Effector memory CD8-positive, alpha-beta T cell (primary cell): Measurements from ENCODE around the gene USB1.

Experiments
- ATAC-seq: fragments of 150-1000 bp; cut with Tn5 transposase; replicated peaks from 2 replicates; pipeline ENCODE4 v1.10.0; 2021; ENCODE audit warnings: mild to moderate bottlenecking, moderate library complexity
- DNase-seq, 3 experiments: peaks; one replicate each; pipeline ENCODE4 v3.0.0; 2021
- H3K27ac Mint-ChIP-seq, 2 donors: one replicate each; pipeline ENCODE4 v1.8.0; 2022; ENCODE audit warnings: mild to moderate bottlenecking in 2 of 2, mixed read lengths in 2 of 2, moderate library complexity in 2 of 2
- H3K27me3 Mint-ChIP-seq, 2 donors: one replicate each; pipeline ENCODE4 v1.8.0; 2022; ENCODE audit warnings: mixed read lengths in 2 of 2
- H3K36me3 Mint-ChIP-seq: one replicate; pipeline ENCODE4 v1.8.0; 2022; ENCODE audit warnings: mild to moderate bottlenecking, moderate library complexity, mixed read lengths; ENCODE audit not compliant: insufficient read depth
- H3K4me1 Mint-ChIP-seq, 2 donors: one replicate each; pipeline ENCODE4 v1.8.0; 2022; ENCODE audit warnings: low read depth in 2 of 2, mixed read lengths in 2 of 2
- H3K4me3 Mint-ChIP-seq, 2 donors: one replicate each; pipeline ENCODE4 v1.8.0; 2022; ENCODE audit warnings: mild to moderate bottlenecking in 2 of 2, mixed read lengths in 2 of 2, moderate library complexity in 2 of 2
- H3K9me3 Mint-ChIP-seq, 2 donors: one replicate each; pipeline ENCODE4 v1.8.0; 2022; ENCODE audit warnings: mixed read lengths in 2 of 2

Gene USB1

GRCh38 chr16:58020628-58021521, 19.7 kb downstream of the USB1 start:
- Mint-ChIP-seq H3K27ac (peak overlapping the region; percentile 38 to 85), H3K4me3 (peak overlapping the region in 1 of 2 donors; percentile 9), H3K36me3 (peaks cover 13% of the 10 kb centered on the region), H3K4me1 (peaks cover 14 to 17% of the 10 kb centered on the region in 2 donors), H3K9me3 (no peaks in the 10 kb centered on the region), H3K27me3 (peaks cover 0 to 6% of the 10 kb centered on the region in 2 donors)
- DNase-seq (peak; percentile 53 to 70 (median 63)), ATAC-seq (peak; percentile 55)

GRCh38 chr16:58021661-58022551, 20.7 kb downstream of the USB1 start:
- no peak for DNase-seq
- Mint-ChIP-seq H3K36me3 (peaks cover 16% of the 10 kb centered on the region), H3K4me1 (peaks cover 14 to 17% of the 10 kb centered on the region in 2 donors), H3K9me3 (no peaks in the 10 kb centered on the region), H3K4me3 (no peak overlapping the region), H3K27me3 (peaks cover 0 to 6% of the 10 kb centered on the region in 2 donors), H3K27ac (peak overlapping the region in 1 of 2 donors; percentile 38)
- ATAC-seq, result no peak

GRCh38 chr16:58022601-58023371, 21.6 kb downstream of the USB1 start:
- no peak for DNase-seq
- peak overlapping the region in 1 of 2 donors; percentile 26 for H3K27ac Mint-ChIP-seq

GRCh38 chr16:58024486-58025350, 23.5 kb downstream of the USB1 start:
- ATAC-seq, result peak; percentile 46
- Mint-ChIP-seq H3K27me3 (peaks cover 14 to 23% of the 10 kb centered on the region in 2 donors), H3K4me3 (peak overlapping the region; percentile 87 to 94), H3K27ac (peak overlapping the region; percentile 88 to 90), H3K36me3 (peaks cover 6% of the 10 kb centered on the region), H3K9me3 (no peaks in the 10 kb centered on the region), H3K4me1 (peaks cover 17 to 19% of the 10 kb centered on the region in 2 donors)
- DNase-seq, result peak in 2 of 3 experiments; percentile 10 to 19

More at GRCh38 chr16:58022601-58023371, 21.6 kb downstream of the USB1 start:
- Mint-ChIP-seq H3K9me3 (no peaks in the 10 kb centered on the region), H3K27me3 (peaks cover under 1 to 6% of the 10 kb centered on the region in 2 donors), H3K4me3 (no peak overlapping the region), H3K4me1 (peaks cover 14 to 17% of the 10 kb centered on the region in 2 donors), H3K36me3 (peaks cover 16% of the 10 kb centered on the region)
- no peak for ATAC-seq

DNA sequence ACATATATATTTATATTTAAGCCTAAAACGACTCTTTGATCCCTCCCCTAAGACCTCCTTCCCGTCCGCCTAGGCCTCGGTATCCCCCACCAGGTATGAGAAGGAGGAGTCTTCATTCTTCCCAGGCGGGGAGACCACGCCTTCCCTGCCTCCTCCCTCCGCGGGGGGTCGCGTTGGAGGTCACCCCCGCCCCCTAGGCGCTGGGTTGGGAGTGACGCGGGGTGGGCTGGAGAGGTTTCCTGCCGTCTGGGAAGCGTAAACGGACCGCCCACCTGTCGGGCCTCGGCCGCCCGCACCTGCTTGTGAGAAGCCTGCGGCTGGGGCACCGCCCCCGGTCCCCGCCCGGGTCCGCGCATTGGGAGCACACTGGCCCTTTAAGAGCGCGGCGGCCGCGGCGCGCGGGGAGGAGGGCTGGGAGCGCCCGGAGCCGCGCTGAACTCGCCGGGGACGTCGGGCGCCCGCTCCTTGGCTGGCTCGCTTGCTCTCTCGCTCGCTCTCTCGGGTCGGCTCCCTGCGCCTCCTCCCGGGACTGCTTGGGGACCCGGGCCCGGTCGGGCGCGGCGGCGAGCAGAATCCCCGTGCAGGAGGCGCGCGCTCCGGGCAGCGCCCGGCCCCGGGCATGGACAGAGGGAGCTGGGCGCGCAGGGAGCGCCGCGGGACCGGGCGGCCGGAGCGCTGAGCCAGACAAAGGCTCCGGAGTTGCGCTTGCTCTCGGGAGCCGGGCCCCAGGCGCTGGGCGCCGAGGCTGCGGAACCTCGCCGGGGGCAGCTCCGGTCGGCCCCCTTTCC, 24.3 kb downstream of the USB1 start, which contains the start of gene MMP15:
MMP15 (plus strand) TSS at position 404 of the 788 bp plus-strand sequence. CDS start 597 bp downstream, outside the sequence.
- ATAC-seq, result peak; percentile 76
- H3K4me1 Mint-ChIP-seq, result peaks cover 14% of the 10 kb centered on the region in 2 donors
- H3K9me3 Mint-ChIP-seq, result no peaks in the 10 kb centered on the region
- H3K36me3 Mint-ChIP-seq, result peaks cover 3% of the 10 kb centered on the region
- H3K27me3 Mint-ChIP-seq, result peaks cover 14 to 26% of the 10 kb centered on the region in 2 donors
- peak; percentile 33 to 41 (median 41) for DNase-seq
- peak within 1 kb of the TSS; percentile 88 to 90 for H3K27ac Mint-ChIP-seq
- H3K4me3 Mint-ChIP-seq, result peak within 1 kb of the TSS; percentile 87 to 94

- peak; percentile 14 for ATAC-seq
These were observed 25.0 kb downstream of the USB1 start for GRCh38 chr16:58026139-58026704.

DNA sequence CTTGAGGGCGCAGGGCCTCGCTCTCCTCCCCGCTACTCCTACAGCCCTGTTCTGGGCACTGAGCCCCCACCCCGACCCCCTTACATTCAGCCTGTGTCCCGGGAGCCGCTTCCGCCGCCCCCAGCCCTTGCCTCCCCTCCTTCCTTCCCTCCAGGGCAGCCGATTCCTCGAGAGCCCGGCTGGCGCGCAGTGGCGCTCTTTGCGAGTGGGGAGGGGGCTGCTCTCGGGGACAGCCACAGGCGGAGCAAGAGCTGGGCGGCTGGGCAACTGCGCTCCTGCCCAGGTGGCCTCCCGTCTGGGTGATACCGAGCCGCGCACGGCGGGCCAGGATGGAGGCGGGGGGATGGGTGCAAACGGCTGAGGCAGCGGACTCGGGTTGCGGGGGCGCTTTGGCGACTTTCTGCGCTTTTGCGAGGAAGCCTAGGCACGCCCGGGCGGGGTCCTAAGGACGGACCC, 25.5 kb downstream of the USB1 start:
- no peak for ATAC-seq
- peak overlapping the region; percentile 52 to 94 for H3K4me3 Mint-ChIP-seq
- peaks cover 3% of the 10 kb centered on the region for H3K36me3 Mint-ChIP-seq
- H3K9me3 Mint-ChIP-seq, result no peaks in the 10 kb centered on the region
- DNase-seq, result no peak
- H3K4me1 Mint-ChIP-seq, result peaks cover 8 to 13% of the 10 kb centered on the region in 2 donors
- H3K27me3 Mint-ChIP-seq, result peaks cover 14 to 26% of the 10 kb centered on the region in 2 donors
- H3K27ac Mint-ChIP-seq, result no peak overlapping the region

More at GRCh38 chr16:58026139-58026704, 25.0 kb downstream of the USB1 start:
- peaks cover 3% of the 10 kb centered on the region for H3K36me3 Mint-ChIP-seq
- peaks cover 14 to 26% of the 10 kb centered on the region in 2 donors for H3K27me3 Mint-ChIP-seq
- no peak overlapping the region for H3K27ac Mint-ChIP-seq
- H3K9me3 Mint-ChIP-seq, result no peaks in the 10 kb centered on the region
- H3K4me3 Mint-ChIP-seq, result peak overlapping the region; percentile 52 to 94
- DNase-seq, result no peak
- H3K4me1 Mint-ChIP-seq, result peaks cover 8 to 13% of the 10 kb centered on the region in 2 donors

- H3K9me3 Mint-ChIP-seq, result no peaks in the 10 kb centered on the region
- H3K36me3 Mint-ChIP-seq, result peaks cover 3% of the 10 kb centered on the region
- H3K4me1 Mint-ChIP-seq, result peaks cover 8 to 13% of the 10 kb centered on the region in 2 donors
- H3K27ac Mint-ChIP-seq, result no peak overlapping the region
- H3K4me3 Mint-ChIP-seq, result peak overlapping the region; percentile 52 to 94
- DNase-seq (no peak), ATAC-seq (no peak)
- peaks cover 14 to 26% of the 10 kb centered on the region in 2 donors for H3K27me3 Mint-ChIP-seq
These were observed 26.1 kb downstream of the USB1 start for GRCh38 chr16:58027161-58027915.

- peak overlapping the region in 1 of 2 donors; percentile 32 for H3K27ac Mint-ChIP-seq
- H3K9me3 Mint-ChIP-seq, result no peaks in the 10 kb centered on the region
- H3K36me3 Mint-ChIP-seq, result peaks cover 3% of the 10 kb centered on the region
- H3K27me3 Mint-ChIP-seq, result peaks cover 14 to 26% of the 10 kb centered on the region in 2 donors
- H3K4me3 Mint-ChIP-seq, result peak overlapping the region; percentile 47 to 94
- DNase-seq (no peak), ATAC-seq (no peak)
- peaks cover 8 to 13% of the 10 kb centered on the region in 2 donors for H3K4me1 Mint-ChIP-seq
These were observed 26.8 kb downstream of the USB1 start for GRCh38 chr16:58027916-58028455.

DNA sequence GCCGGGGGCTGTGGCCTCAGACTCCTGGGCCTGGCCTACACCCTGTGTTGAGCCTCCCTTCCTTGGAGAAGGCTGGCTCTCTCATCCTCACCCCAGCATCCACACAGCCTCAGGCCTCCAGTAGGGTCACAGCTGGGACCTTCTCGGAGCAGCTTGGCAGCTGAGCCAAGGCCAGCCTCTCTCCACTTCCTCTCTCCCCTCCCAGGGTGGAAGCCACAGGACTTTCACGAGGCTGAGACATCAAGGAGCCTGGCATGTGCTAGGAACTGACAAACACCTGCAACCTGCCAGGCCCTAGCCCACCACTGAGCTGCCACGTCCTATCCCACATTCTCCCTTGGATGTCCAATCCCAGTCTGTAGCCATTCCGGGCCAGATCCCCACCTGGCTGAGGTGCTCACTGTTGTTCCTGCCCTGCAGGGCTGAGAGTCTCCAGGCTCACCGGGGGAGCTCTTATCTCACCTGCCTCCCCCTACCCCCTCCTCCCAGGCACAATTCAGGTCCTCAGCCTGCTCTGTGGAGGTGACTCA, 27.4 kb downstream of the USB1 start:
- no peaks in the 10 kb centered on the region for H3K9me3 Mint-ChIP-seq
- H3K27me3 Mint-ChIP-seq, result peaks cover 14 to 26% of the 10 kb centered on the region in 2 donors
- no peak for DNase-seq
- ATAC-seq, result no peak
- H3K4me3 Mint-ChIP-seq, result peak overlapping the region in 1 of 2 donors; percentile 94
- peaks cover 3% of the 10 kb centered on the region for H3K36me3 Mint-ChIP-seq
- peaks cover 8 to 13% of the 10 kb centered on the region in 2 donors for H3K4me1 Mint-ChIP-seq
- no peak overlapping the region for H3K27ac Mint-ChIP-seq
